ENCODE results near the gene BANK1.

GRCh38 chr4:101931619-101932018 is 141.1 kb downstream of the BANK1 start:
- TF ChIP-seq CTCF (conservative IDR thresholded peaks at IDR 0.05), result no peak
- no peak for TF ChIP-seq EZH2 (IDR thresholded peaks at IDR 0.05; ENCODE audit: low read depth)

All from PC-9 (cell line).